ENCODE results near the gene PDE4C. TPM values are rescaled to one million over a fixed set of nuclear protein-coding genes. Genes with fewer than 3 reads are reported as not detected.

The PDE4C gene
- total and polyA plus RNA-seq, 9 of the 15 experiments (the other 6 are each of a cell fraction or from before 2014, with no cell fraction given), result 0.04 to 0.91 (median 0.20) TPM; not detected in 1

DNA sequence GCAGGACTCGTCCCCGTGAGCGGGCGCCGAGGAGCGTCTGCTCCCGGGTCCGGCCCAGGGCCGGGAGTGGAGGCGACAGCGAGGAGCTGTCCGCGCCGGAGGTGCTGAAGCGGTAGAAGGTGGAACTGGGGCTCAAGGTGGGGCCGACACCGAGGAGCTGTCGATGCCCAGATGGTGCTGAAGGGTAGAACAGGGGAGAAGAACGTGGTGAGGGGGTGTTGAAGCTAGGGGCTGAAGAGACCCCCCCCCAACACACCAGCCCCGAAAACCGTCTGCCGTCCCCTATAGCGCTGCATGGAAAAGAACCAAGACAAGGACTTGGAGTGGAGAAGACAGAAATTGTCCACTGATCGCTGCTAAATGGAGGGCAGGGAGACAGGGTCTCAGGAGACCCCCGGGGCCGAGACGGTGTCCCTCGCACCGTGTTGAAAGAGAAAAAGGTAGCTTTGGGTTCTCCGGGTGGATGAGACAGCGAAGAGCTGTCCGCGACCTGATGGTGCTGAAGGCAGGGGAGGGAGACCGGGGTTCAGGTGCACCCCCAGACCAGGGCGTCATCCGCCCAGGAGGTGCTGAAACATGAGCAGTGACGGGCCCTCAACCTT lies 7.1 kb upstream of the PDE4C start (continued):
- TF ChIP-seq, protein P1, sequence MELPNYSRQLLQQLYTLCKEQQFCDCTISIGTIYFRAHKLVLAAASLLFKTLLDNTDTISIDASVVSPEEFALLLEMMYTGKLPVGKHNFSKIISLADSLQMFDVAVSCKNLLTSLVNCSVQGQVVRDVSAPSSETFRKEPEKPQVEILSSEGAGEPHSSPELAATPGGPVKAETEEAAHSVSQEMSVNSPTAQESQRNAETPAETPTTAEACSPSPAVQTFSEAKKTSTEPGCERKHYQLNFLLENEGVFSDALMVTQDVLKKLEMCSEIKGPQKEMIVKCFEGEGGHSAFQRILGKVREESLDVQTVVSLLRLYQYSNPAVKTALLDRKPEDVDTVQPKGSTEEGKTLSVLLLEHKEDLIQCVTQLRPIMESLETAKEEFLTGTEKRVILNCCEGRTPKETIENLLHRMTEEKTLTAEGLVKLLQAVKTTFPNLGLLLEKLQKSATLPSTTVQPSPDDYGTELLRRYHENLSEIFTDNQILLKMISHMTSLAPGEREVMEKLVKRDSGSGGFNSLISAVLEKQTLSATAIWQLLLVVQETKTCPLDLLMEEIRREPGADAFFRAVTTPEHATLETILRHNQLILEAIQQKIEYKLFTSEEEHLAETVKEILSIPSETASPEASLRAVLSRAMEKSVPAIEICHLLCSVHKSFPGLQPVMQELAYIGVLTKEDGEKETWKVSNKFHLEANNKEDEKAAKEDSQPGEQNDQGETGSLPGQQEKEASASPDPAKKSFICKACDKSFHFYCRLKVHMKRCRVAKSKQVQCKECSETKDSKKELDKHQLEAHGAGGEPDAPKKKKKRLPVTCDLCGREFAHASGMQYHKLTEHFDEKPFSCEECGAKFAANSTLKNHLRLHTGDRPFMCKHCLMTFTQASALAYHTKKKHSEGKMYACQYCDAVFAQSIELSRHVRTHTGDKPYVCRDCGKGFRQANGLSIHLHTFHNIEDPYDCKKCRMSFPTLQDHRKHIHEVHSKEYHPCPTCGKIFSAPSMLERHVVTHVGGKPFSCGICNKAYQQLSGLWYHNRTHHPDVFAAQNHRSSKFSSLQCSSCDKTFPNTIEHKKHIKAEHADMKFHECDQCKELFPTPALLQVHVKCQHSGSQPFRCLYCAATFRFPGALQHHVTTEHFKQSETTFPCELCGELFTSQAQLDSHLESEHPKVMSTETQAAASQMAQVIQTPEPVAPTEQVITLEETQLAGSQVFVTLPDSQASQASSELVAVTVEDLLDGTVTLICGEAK (IDR thresholded peaks at IDR 0.05), result peak; percentile 75
- TF ChIP-seq, protein P1 (CRISPR knock-in tag; IDR thresholded peaks at IDR 0.05), result peak; percentile 34; the same call in 1 of the 2 replicates
- TF ChIP-seq ZBTB1 (CRISPR knock-in tag; IDR thresholded peaks at IDR 0.05; ENCODE audit: borderline replicate concordance, low read depth) (peak; percentile 76; the same call in 1 of the 2 replicates), KHSRP (IDR thresholded peaks at IDR 0.05) (no peak), EP400 (IDR thresholded peaks at IDR 0.05) (no peak), ZKSCAN3 (CRISPR knock-in tag; IDR thresholded peaks at IDR 0.05) (no peak), CHCHD3 (CRISPR knock-in tag; IDR thresholded peaks at IDR 0.05) (no peak), BCL6 (CRISPR knock-in tag; IDR thresholded peaks at IDR 0.05) (no peak)
- TF ChIP-seq, protein P2, sequence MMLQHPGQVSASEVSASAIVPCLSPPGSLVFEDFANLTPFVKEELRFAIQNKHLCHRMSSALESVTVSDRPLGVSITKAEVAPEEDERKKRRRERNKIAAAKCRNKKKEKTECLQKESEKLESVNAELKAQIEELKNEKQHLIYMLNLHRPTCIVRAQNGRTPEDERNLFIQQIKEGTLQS (IDR thresholded peaks at IDR 0.05), result no peak
- TF ChIP-seq, protein P2 (CRISPR knock-in tag; conservative IDR thresholded peaks at IDR 0.05), result peak; percentile 70; the same call in 1 of the 2 replicates
- TF ChIP-seq, protein P3, sequence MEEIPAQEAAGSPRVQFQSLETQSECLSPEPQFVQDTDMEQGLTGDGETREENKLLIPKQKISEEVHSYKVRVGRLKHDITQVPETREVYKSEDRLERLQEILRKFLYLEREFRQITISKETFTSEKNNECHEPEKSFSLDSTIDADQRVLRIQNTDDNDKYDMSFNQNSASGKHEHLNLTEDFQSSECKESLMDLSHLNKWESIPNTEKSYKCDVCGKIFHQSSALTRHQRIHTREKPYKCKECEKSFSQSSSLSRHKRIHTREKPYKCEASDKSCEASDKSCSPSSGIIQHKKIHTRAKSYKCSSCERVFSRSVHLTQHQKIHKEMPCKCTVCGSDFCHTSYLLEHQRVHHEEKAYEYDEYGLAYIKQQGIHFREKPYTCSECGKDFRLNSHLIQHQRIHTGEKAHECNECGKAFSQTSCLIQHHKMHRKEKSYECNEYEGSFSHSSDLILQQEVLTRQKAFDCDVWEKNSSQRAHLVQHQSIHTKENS (CRISPR knock-in tag; IDR thresholded peaks at IDR 0.05), result no peak
- TF ChIP-seq, protein P4, sequence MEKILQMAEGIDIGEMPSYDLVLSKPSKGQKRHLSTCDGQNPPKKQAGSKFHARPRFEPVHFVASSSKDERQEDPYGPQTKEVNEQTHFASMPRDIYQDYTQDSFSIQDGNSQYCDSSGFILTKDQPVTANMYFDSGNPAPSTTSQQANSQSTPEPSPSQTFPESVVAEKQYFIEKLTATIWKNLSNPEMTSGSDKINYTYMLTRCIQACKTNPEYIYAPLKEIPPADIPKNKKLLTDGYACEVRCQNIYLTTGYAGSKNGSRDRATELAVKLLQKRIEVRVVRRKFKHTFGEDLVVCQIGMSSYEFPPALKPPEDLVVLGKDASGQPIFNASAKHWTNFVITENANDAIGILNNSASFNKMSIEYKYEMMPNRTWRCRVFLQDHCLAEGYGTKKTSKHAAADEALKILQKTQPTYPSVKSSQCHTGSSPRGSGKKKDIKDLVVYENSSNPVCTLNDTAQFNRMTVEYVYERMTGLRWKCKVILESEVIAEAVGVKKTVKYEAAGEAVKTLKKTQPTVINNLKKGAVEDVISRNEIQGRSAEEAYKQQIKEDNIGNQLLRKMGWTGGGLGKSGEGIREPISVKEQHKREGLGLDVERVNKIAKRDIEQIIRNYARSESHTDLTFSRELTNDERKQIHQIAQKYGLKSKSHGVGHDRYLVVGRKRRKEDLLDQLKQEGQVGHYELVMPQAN (IDR thresholded peaks at IDR 0.05; ENCODE audit: borderline replicate concordance), result peak; percentile 89
